KBM-7 (cell line): ENCODE measurements around the gene TBX21.
A peak's percentile ranks its signal among the peaks of the same experiment; 100 is the strongest.

Experiments used
- DNase-seq: peaks from one replicate; pipeline ENCODE4 v3.0.0-alpha.2; 2015
- in situ Hi-C: fragments of 300-500 bp; cut with MboI; formaldehyde crosslinking; loops from 2 replicates; pipeline ENCODE4 v1.14.3; 2020; ENCODE audit warnings: low sequenced_read_pairs, low pct_unique_long_range_greater_than_20kb, mixed read lengths

The TBX21 gene

DNA sequence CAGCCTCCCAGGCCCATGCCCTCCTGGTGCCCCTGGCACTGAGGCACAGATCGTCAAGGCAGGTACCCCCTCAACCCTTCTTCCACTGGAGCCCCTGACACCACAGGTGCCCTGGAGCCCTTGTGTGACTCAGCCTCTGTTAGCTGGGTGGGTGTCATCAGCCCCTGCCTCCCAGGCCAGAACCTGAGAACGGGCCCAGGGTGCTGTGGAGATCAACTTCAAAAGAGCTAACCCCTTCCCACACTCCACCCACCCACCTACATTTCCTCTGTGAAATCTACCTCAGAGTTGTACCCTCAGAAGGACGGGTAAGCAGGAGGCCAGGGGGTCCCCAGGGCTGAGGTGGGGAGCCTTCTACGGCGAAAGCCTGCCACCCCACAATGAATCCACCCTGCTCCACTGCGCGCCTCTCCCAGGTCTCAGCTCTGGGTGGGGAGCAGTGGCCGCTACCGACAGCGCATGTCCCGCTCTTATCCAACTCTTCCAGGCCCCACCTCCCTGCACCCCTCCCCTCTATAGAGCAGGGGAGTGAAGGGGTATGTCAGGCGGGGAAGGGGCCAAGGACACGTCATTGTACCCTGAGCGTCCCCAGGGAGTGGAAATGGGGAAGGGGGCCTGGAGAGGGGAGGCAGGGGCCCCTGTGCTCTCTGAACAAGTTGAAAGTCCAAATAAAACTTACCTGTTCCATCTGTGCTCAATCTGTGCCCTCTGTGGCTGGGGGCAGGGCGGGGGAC lies 21.5 kb upstream of the TBX21 start:
- in situ Hi-C loops = no loop called here
- DNase-seq = no peak

DNA sequence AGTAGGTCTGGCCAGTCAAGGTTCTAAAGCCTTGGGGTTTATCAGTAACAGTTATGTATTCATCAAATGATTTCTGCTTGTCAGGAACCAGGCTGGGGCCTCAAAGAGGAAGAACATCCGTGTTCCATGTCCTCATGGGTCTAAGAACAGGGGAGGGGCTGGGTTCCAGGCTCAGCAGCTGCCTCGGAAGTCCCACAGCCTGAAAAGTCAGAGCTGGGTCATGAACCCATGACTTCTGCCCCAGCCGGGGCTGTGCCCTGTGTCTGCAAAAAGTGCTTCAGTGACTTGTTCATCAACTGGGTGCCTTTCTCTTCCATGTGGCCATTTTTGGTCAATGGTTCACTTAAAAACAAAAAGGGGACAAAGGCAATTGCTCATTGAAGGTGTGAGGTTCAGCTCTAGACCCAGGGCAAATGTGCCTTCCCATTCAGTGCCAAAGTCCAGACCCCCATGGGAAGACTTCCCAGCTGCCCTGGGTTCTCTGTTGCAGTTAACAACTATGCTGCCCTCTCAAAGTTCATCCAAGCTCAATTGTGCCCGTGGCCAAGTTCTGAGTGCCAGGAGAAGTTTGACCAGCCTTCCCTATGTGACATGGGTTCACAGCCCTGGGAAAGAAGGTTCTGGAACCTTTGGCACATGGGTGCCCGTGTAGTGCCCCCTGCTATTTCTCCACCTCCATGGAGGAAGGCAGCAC lies 20.6 kb upstream of the TBX21 start:
- no peak for DNase-seq

DNA sequence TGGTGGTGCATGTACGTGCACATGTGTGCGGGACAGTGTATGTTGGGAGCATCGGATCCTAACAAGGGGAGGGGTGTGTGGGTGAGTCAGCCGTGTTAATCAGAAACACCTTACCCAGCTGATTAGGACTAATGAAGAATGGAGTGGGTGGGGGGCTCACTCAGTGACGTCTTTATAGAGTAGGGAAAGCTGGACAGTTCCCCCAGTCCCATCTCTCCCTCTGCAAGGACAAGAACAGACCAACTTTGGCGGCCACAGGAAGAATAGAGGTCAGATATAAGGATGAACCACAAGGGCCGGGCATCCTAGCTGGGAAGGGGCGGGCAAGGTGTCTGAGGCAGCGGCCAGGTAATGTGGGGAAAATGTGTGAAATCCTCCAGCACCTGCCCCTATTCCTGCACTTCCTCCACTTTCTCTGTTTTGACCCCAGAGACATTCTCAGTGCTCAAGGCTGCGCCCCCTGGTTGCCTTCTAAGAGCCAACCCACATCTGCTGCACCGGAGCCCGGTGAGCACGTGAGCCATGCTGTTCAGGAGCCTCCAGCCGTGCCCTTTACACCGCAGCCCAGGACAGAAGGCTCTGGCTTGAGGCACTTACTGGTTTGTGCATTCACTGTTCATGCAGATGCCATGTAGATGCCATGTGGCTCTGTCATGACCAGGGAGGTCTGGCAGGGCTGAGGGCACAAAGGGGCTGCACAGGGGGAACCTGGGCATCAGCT lies 18.9 kb upstream of the TBX21 start:
- in situ Hi-C loops = no loop called here
- no peak for DNase-seq

More for the DNA sequence above, 20.6 kb upstream of the TBX21 start:
- in situ Hi-C loops = no loop called here

DNA sequence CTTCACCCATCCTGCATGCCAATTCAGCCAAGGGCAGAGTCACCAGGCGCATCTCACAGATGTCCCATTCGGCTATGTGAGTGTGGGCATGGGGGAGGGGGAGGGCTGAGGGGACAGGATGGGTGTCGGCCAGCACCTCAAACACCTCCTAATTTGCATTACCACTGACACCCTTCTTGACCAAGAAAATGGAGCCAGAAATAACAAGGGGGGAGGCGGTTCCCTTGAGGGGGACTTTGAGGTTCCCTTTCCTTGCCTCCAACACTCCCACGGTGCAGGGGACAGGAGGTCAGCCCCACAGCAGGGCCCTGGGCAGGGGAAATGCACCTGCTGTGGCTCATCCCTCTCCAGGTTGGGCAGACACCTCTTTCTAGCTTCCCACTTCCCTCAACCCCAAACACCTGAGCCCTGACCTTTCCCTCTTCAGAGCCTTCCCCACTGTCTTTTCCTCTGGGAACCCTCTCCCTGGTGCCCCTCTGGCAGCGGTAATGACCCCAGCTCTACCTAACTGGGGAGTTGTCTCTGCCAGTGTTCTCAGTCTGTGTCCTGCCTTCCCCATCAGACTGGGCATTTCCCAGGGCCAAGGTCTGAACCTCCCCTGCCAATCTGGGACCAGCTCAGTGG lies 18.2 kb upstream of the TBX21 start:
- no peak for DNase-seq
- in situ Hi-C loops = no loop called here

DNA sequence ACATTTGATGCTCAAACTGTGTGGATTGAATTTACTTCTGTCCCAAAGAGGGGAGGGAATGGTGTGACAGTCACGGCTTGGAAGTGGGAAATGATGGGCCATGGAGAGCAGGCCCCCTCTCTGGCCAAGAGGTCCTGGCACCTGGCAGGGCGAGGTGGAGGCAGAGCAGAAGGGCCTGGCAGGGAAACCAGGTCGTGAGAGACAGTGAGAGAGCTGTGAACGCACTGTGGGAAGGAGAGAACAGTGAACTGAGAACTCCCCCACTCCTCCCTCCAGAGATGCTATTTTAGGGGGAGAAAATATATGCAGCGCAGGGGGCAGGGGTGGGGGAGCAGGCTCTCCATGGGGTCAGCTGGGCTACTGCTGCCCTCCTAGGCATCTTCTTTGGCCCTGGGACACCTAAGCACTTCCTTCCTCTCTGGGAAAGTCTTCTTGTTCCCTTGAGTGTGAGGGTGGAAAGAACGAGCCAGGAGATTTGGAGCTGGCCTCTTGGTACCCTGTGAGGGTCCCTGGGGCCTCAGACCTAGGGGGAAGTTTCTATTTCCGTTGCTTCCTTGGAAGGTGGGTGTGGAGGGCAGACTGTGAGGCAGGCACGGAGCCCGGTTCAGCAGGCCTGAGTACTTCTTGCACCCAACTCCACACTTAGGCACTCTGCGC lies 17.2 kb upstream of the TBX21 start:
- in situ Hi-C loops = no loop called here
- no peak for DNase-seq

DNA sequence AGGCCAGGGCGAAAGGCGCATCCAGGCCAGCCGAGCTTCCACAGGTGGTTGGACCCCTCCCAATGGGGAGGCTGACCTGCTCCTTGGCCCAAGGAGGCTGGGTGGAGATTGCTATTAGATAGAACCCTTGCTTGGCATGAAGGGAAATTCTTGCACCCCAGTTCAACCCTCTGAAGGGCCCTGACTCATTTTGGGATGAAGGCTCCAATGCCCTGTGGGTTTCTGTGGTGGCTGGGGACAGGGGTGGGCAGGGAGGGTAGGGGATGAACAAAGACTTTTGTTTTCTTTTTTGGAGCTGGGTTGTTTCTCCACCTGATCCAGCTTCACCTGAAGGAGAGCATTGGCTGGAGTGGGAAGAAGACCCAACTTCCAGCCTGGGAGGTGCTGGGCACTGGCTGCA lies 16.7 kb upstream of the TBX21 start:
- in situ Hi-C loops = no loop called here
- no peak for DNase-seq

DNA sequence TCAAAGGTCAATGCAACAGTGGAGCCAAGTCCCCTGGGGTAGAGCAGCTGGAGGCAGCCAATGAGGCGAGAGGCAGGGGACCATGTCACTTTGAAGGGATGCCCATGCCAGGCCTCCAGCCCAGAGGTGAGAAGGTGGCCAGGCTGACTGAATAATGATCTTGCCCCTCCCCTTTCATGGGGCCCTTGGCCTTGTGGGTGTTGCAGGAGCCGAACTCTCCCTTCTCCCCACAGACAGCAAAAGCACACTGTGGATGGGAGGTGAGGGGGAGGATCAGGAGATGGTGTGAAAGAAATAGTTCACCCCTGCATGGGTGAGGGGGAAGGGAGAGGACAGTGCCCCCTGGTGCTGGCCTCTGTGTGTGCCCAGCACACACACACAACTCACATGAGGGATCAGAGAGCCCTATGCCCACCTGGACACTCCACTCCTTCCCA lies 15.8 kb upstream of the TBX21 start:
- in situ Hi-C loops = no loop called here
- peak; percentile 51 for DNase-seq

DNA sequence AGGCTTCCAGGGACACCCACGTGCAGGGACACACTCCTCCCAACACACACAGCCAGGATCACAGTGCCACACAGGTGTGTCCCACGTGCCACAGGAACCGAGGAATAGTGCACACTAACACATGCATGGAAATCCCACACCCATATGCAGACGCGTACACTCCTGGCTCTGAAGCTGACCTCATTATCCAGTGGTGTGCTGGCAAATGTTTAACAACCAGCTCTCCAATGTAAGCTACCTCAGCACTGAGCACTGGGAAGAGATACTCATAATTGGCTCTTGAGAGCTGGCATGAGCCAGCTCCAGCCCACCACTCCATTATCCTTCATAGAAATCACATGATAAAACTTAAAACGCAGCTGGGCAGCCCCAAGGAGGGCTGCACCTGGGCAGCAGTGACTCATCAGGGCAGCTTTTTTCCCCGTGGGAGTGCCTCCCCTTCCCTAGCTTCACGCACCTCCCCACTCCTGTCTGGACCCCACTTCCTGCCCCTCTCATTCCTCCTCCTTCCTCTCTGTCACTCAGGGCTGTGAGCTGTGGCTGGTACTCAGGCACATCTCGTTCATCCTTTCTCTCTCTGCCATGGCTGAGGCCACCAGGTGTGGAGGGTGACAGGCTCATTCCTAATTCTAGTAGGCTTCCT lies 14.9 kb upstream of the TBX21 start:
- in situ Hi-C loops = no loop called here
- DNase-seq = no peak

DNA sequence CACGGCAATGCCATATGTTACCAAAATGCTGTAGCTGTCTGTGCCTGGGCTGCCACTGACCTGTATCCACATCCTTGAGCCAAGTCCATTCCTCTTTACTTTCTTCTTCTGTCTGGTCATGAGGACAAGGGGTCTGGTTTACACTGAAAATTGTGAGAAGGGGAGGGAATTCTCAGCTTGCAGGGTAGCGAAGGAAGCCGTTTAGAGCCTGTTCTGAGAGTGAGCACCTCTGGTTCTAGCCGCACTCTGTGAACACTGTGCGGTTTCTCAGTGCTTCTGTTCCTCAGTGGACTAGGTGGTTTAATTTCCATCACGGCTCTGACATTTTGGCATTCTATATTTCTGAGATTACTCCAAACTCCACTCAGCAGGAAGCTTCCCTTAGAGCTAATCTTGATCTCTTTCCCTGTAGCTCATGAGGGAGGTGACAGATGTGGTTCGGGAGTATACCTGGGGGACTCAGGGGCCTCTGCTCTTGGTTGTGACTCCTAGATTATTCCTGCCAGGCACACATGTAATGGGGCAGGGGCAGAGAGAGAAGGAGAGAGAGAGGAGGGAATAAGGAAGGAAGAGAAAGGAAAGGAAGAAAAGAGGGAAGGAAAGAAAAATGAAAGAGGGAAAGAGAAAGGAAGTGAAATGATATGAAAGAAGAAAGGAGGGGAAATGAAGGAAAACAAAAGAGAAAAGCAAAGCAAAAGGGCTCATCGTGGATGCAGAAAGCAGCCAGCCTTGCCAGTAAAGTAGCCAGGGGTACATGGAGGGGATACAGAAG lies 14.2 kb upstream of the TBX21 start:
- in situ Hi-C loops = no loop called here
- no peak for DNase-seq

DNA sequence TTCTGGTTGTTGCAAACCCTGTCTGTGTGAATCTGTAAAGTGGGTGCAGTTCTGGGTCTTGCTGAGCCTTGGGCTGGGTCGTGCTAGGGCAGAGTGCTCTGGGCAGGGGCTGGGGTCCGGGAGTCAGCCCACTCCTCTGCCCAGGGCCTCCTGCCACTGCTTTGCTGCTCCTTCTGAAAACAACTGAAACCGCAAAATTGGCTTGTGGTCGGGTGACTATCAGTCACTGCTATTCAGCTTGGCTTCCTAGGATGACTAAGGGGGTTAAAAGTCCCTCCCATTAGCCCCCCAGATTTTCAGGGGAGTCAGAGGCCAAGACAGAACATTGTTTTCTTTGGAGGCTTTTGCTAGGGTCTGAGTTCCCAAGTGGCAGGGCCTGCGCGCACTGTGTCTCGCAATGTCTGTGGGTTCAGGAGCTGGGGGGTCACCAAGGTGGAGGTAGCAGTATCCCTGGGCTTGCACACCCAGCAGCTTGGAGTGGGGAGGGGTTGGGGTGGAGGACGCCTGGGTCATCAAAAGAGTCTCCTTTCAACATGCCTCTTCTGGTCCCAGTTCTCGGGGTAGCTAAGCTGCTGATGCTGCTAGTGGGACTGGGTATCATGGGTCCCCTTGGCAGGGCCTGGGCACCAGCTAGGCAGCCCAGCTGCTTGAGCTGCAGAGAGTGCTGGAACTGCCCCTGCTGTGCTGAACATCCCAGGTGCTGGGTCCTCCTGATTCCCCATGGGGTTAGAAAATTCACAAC lies 13.5 kb upstream of the TBX21 start:
- DNase-seq = peak; percentile 60
- in situ Hi-C loops = no loop called here

DNA sequence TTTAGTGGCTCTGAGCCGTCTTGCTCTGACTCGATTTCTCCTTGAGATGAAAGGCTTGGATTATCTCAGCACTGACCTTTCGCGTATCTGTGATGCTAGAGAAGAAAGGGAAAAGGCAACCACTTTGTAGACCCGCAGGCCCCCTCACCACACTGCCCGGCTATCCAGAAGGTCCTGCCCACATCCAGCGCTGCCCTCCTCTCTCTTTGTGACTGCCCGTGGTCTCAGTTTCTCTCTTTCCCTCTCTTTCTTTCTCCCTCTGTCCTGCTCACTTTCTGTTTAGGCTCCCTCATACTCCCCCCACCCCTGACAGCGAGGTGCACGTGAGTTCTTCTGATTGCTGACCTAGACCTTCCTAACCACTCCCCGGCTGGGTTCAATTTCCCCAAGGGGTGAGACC lies 12.8 kb upstream of the TBX21 start:
- in situ Hi-C loops = no loop called here
- DNase-seq = no peak

DNA sequence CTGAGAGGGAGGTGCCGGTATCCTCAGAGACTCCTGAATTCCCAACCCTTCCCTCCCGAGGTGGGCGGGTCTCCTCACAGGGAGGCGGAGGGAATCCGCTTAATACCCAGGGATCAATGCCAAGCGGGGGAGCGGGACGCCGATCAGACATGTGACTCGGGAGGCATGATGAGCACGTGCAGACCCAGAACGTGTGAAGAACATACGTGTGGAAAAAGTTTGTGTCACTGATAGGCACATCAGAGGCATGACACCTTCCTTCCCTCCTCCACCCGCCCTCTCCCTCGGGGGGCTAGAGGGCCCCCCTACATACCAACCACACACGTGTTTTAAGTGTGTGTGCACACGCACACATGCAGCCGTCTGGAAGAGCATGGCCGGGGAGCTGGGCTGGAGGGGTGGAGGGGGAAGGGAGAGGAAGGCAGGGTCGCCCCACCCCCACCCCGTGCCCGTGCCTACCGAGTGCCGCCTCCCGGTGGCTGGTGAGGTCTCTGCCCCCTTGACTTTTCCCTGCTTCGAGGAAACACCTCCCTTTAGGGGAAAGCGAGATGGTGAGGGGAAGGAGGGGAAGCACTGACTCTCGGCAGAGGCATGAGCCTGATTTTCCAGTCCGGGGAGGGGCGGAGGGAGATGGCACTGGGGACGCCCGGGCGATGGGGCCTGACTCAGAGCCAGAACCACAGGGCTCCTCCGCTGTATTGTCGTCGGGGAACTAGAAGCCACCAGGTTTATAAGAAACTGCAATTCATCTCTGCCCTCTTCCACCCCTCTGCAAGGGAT lies 12.1 kb upstream of the TBX21 start:
- DNase-seq = peak; percentile 56
- in situ Hi-C loops = no loop called here

DNA sequence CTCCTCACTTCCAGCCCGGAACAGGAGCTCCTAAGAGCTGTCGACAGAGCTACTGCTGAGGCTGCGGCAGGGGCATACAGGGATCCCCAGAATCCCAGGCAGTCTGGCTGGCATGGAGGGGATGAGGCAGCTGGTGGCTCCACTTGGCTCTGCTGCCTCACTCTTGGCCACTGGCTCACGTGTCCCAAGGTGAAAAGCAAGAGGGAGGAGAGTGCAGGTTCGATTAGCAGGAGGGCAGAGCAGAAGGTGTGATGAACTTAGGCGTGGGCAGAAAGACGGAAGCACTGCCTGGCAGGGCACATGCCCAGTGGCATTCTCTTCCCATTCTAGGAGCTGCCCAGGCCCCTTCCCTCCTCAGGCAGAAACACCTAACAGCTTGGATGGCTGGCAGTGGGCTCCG lies 11.3 kb upstream of the TBX21 start:
- in situ Hi-C loops = no loop called here
- no peak for DNase-seq

DNA sequence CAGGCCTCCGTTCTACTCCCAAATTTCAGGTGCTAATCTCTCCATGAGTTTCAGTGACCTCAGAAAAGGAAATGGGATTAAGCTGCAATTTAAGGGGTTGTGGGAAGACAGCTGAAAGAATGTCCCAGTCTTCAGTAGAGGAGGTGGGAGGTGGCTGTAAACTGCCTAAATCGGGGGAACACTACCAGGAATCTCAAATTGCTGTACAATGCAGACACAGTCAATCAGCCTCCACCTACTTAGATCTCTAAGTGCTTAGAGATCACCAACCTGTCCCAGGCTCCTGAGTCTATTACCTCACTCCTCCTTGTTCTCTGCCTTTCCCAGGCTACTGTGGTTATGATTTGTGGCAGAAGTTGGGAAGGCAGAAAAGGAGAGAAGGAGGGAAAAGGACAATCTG lies 8.3 kb upstream of the TBX21 start:
- no peak for DNase-seq
- in situ Hi-C loops = no loop called here

DNA sequence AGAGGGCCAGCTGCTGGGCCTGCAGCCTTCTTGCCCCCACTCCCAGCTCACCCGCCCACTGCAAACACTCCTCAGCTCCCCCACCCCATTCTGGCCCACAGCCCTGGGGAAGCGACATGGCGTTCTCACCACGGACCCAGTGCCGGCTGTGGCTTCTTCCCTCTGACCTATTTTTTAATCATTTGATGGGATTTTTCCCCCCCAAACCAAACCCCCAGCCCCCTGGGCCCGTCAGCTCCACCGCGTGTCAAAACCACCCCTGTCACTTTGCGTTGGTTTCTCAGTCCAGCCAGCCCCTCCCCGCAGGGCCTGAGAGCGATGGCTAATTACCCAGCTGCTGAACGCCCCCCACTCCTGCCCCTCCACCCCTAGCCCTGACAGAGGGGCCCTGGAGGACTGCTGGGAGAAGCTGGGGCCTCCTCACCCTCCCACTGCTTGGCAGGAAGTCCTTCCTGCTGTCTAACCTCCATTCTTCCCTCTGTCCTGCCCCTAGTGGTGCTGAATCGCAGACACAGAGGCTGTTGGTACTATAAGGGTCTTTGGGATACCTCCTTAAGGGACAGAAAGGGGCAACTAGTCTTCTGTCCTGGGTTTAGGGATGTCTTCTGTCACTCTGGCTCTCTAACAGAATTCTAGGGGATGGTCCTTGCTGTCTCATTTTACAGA lies 7.5 kb upstream of the TBX21 start:
- in situ Hi-C loops = no loop called here
- no peak for DNase-seq
